H54 (cell line): ENCODE measurements around the gene UGGT1.

ENCODE experiments used
- DNase-seq: peaks from one replicate; pipeline ENCODE4 v3.0.0; 2011; ENCODE audit warnings: low spot score, mixed read lengths; ENCODE audit not compliant: insufficient read length
- FAIRE-seq: peaks from 3 replicates; lab custom pipeline; 2011; peaks lifted over from hg19 to GRCh38; lab: Jason Lieb, UNC
- POLR2A ChIP-seq: IDR thresholded peaks from 2 replicates; pipeline ENCODE4 v1.6.1; 2011; ENCODE audit warnings: low read depth, mild to moderate bottlenecking, low read length

The UGGT1 gene

GRCh38 chr2:128090945-128091725 is at the start of gene UGGT1:
TSS of gene UGGT1 (plus strand) at chr2:128091200. CDS start at chr2:128091358, 158 bp downstream.
- FAIRE-seq (peak; percentile 84), DNase-seq (peak; percentile 88)
- peak; percentile 78 for TF ChIP-seq POLR2A

- FAIRE-seq, result no peak
- DNase-seq, result no peak
- TF ChIP-seq POLR2A, result no peak
Measured at GRCh38 chr2:128041561-128041960, 49.4 kb upstream of the UGGT1 start.

- FAIRE-seq, result no peak
- no peak for DNase-seq
- no peak for TF ChIP-seq POLR2A
Measured at GRCh38 chr2:128043041-128043440, 48.0 kb upstream of the UGGT1 start.

GRCh38 chr2:128053331-128053730 is 37.7 kb upstream of the UGGT1 start:
- DNase-seq, result no peak
- no peak for FAIRE-seq
- TF ChIP-seq POLR2A, result no peak

GRCh38 chr2:128054104-128054885 is 36.7 kb upstream of the UGGT1 start:
- no peak for TF ChIP-seq POLR2A
- FAIRE-seq (no peak), DNase-seq (no peak)

- no peak for TF ChIP-seq POLR2A
- FAIRE-seq, result no peak
- no peak for DNase-seq
Measured at GRCh38 chr2:128057334-128057733, 33.7 kb upstream of the UGGT1 start.

- no peak for FAIRE-seq
- TF ChIP-seq POLR2A, result no peak
- DNase-seq, result no peak
Measured at GRCh38 chr2:128058114-128058513, 32.9 kb upstream of the UGGT1 start.

GRCh38 chr2:128062571-128062970 is 28.4 kb upstream of the UGGT1 start:
- TF ChIP-seq POLR2A, result no peak
- no peak for FAIRE-seq
- no peak for DNase-seq

GRCh38 chr2:128064353-128064752 is 26.6 kb upstream of the UGGT1 start:
- DNase-seq (no peak), FAIRE-seq (no peak)
- TF ChIP-seq POLR2A, result no peak

GRCh38 chr2:128069769-128070168 is 21.2 kb upstream of the UGGT1 start:
- no peak for TF ChIP-seq POLR2A
- DNase-seq (no peak), FAIRE-seq (no peak)

- FAIRE-seq (no peak), DNase-seq (no peak)
- TF ChIP-seq POLR2A, result no peak
Measured at GRCh38 chr2:128073278-128073677, 17.7 kb upstream of the UGGT1 start.

- FAIRE-seq (no peak), DNase-seq (no peak)
- no peak for TF ChIP-seq POLR2A
Measured at GRCh38 chr2:128076461-128077106, 14.4 kb upstream of the UGGT1 start.

- no peak for DNase-seq
- no peak for TF ChIP-seq POLR2A
- no peak for FAIRE-seq
Measured at GRCh38 chr2:128084757-128085156, 6.2 kb upstream of the UGGT1 start.

GRCh38 chr2:128086244-128086643 is 4.8 kb upstream of the UGGT1 start:
- no peak for FAIRE-seq
- TF ChIP-seq POLR2A, result no peak
- no peak for DNase-seq
